NCI-H524 (cell line): ENCODE measurements around the gene CCDC54.

ENCODE experiments used
- DNase-seq, 2 experiments: peaks; one replicate each; lab custom pipeline; 2025; lab: John Stamatoyannopoulos, UW

Gene CCDC54

DNA sequence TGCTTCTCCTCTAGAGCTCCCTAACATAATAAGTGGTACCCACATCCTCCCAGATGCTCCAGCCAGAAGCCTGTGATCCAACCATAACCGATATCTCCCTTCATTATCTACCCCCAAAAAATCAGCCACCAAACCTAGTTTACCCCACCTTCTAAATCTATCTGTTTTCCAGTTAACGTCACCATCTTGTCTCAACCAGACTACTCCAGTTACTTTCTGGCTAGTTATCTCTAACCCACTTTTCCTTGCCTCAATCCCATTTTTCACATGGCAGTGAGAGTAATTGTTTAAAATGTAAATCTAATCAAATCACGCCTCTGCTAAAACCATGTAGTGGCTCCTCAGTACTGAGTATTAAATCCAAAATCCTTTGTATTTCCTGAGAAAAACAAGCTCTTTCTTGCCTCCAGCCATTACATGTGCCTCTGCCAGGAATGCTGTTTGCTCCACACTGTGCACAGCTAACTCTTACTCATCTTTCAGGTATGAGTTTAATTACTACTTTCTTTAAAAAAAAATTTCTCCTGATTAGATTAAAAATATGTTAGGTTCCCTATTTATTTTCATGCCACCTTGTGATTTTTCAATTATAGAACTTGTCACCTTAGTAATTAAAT lies 15.4 kb downstream of the CCDC54 start:
- no peak for DNase-seq

DNA sequence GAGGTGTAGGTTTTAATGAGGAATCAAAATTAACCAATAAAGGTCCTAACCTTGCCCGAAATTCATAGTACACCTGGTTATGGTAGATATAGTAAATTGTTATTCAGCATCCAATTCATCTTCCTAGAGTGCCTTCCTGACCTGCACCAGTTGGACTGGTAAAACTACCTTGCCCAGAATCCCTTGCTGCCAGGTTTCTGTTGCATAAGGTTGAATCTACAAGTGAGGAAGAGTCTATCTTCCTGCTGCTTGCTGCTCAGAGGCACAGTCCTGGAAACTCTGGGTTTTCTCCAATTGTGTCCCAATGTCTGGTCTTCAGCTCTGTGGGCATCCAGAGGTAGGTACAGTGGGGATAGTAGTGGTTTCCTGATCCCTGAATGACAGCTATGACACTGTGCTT lies 17.3 kb downstream of the CCDC54 start:
- DNase-seq: no peak

DNA sequence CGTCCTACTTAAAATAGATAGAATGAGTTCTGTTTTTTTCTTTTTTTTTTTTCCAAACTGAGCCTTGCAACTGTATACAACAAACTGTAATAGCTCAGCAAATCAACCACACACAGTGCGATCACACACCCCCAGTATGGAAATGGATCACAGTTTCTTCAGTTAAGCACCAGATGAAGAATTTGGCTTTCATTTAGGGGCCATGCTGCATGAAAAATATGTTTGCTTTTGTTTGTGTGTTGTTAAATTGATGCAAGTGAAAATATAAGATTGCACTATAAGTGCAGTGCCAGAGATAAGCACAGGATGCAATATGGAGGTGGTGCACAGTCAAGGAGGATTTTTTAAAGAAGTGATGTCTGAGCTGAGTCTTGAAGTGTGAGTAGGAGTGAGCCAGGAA lies 17.8 kb downstream of the CCDC54 start:
- no peak for DNase-seq

DNA sequence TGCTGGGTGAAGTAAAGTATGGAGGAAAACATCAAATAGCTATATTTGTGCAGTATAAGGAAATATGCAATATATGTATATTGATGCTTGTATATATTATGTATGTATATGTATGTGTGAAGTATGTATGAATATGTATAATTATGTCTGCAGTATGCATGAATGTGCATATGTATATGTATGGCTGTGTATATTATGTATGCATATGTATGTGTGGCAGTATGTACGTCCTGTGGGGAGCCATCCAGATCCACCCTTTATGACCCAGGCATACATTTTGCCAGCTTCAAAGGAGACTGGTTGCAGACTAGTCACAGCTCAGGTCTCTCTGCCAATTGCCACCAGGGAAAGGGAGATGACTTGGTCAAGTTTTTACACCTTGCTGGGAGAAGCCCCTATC lies 24.1 kb downstream of the CCDC54 start:
- no peak for DNase-seq

DNA sequence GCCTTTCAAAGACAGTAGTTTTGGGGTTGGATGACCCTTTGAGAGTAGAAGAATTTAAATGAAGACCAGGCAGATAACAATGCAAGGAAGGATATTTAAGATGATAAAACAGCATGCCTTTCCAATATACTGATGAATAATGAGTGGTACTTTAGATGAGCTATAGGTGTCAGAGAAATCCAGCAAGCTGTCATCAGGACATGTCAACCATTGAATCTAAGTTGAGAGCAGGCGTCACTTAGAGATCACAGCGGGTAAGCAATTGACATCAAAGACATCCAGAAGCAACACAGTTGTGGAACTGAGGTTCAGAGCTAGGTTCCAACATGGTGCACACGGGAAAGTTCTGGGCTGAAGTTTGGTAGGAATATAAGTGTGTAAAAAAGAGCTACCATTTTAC lies 25.0 kb downstream of the CCDC54 start:
- DNase-seq: no peak

DNA sequence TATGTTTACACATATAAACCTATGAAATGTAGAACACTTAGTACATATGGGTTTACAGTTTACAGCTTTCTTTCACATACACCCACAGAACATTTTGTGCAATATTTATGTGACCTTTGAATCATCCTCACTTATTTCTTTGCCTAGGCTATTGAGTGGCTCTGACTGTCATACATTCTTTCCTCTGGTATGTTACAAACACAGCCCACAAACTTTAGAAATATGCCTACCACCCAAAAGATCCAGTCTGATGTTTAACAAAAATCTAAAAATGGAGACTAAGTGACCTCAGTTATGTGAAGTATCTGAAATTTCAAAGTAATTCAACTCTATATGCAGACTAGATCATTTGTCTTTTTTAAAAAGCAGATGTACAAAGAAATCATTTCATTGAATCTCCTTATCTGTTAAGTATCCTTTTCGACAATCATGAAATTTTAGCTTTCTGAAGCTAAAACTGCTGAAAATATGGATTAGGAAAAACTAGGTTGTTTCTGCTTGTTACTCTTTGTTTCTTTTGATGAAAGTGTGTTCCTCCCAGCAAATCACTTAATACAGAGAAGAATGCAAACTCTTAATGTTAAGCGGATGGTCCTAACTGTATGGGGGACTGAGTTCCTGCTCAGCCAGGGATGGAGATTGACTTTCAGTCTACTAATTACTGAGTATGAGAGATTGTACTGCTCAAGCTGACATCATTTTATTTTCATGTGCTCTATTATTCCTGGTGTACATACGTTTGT lies 27.7 kb downstream of the CCDC54 start:
- DNase-seq: no peak

DNA sequence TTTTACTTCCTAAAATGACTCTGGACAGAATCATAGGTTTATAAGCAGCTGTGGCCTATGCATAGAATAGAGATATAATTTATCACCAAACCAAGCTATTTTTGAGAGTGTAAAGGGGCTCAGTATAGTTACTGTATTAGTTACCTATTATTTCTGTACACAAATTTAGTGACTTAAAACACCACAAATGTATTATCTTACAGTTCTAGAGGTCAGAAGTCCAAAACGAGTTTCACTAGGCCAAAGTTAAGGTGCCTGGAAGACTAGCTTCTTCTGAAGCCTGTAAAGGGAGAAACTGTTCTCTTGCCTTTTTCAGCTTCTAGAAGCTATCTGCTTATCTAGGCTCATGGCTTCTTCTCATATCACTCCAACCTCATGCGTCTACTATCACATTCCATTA lies 30.1 kb downstream of the CCDC54 start:
- DNase-seq: no peak

DNA sequence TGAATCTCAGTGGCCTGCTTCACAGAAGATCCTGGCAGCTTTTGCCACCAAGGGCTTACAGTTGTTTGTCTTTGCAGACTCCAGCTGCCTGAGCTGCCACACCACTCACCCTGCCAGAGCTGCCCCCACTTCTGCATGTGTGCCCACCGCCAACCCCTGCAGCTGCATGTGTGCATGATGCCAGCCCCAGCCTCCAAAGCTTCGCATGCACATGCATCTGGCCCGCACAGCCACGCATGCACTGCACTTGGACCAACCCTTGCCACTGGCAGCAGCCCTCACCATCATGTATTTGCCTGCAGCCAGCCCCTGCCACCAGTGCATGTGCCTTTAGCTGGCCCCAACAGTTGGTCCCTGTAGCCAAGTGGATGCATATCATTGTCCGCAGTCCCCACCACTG lies 31.3 kb downstream of the CCDC54 start:
- no peak for DNase-seq

DNA sequence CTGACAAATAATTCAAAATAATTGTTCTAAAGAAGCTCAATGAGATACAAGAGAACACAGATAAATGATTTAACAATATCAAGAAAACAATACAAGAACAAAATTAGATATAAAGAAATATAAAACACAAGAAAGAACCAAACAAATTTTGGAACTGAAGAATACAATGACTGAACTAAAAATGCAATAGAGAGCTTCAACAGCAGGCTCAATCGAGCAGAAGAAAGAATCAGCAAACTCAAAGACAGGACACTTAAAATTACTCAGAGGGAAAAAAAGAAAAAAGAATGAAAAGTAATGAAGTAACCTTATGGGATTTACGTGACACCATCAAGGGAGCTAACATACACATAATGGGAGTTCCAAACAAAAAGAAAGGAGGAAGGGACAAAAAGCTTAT lies 32.1 kb downstream of the CCDC54 start:
- no peak for DNase-seq

DNA sequence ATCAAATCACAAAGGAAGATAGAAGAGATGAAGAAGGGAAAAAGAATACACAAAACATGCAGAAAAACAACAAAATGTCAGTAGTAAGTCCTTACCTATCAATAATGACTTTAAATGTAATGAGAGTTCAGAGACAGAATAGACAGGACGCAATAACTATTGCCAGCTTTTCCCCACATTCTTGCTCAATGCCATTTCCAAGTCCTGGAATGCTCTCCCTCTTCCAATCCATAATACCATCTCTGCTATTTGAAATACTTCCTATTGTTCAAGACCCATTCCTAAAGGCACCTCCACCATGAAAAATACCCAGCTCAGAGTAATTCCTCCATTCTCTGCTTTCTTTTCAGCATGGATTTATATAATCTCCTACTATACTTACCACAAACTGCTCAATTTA lies 33.4 kb downstream of the CCDC54 start:
- DNase-seq: no peak

DNA sequence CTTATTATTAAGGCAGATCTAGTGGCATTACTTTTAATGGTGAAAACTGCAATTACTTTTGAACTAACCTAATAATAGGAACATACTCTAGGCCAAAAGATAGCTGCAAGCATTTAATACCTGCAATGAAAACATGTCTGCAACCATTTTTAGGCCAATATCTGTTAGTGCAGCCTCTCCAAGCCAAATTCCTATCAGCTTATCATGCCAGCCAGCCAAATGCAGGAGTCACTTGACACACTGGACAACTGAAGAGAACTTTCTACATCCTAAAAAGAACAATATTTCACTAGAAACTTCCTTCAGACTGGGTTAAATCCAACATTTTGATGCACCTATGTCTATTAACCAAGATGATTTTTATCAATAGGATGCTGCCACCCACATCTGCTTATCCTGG lies 33.8 kb downstream of the CCDC54 start:
- DNase-seq: no peak

DNA sequence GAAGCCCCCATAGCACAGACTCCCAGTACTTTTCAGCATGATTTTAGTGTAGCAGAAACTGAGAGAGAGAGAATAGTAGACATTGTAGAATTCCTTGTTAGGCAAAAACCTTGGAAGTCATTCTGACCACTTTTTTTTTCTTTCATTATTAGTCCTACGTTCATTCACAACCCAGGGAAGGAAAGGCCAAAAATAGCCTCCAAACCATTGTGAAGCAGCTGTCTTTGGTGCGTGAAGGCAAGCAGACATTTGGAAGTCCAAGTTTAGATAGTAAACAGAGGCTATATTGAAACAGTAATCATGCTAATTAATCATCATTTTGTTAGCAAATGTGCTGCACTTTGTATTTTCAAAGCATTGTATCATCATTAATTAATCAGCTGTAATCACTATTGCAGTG lies 34.5 kb downstream of the CCDC54 start:
- no peak for DNase-seq

DNA sequence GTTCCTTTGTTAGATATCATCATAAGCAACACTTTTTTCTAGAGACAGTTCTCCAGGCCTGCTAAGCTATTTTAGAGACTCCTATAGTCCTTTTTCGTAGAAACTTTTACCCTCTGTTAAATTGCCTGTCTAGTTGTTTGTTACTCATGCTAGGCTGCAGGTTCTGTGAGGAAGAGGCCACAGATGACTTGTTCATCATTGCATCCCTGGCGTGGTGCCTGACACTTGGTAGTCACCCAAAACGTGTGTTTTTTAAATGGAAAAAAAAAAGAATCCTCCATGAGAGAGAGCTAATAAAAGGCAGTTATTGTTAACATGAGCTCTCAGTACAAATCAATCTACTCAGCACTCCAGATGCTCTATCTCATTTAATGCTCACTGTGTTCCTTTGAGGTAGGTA lies 35.1 kb downstream of the CCDC54 start:
- DNase-seq: no peak

DNA sequence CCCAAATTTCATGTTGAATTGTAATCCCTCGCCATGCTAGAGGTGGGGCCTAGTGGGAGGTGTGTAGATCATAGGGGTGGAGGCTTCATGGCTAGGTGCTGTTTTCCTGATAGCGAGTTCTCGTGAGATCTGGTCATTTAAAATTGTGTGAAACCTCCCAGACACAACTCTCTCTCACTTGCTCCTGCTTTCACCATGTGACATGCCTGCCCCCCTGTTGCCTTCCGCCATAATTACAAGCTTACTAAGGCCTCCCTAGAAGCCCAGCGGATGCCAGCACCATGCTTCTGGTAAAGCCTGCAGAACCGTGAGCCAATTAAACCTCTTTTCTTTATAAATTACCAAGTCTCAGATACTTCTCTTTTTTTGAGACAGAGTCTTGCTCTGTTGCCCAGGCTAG lies 36.0 kb downstream of the CCDC54 start:
- DNase-seq: no peak

DNA sequence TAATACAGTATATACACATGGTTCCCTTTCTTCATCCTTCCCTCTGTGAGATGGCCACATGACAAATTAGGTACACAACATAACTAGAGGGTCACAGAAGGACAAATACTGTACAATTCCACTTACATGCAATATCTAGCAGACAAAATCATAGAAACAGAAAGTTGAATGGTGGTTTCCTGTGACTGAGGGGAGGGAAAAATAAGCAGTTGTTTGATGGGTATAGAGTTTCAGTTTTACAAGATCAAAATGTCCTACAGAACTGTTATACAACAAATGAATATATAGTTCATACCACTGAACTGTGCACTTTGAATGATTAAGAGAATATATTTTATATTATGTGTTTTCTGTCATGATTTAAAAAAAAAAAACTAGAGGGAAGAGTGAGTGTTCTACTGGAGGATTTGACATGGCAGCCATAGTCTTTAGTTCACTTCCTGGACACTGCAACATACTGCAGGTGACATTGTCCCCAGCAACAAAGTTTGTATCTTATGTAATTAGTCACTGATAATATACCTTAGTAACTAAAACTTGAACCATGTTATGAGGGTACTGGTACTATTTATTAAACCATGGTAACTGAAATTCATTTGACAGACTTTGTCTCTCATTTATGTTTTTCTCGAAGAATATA lies 37.2 kb downstream of the CCDC54 start:
- DNase-seq: no peak

DNA sequence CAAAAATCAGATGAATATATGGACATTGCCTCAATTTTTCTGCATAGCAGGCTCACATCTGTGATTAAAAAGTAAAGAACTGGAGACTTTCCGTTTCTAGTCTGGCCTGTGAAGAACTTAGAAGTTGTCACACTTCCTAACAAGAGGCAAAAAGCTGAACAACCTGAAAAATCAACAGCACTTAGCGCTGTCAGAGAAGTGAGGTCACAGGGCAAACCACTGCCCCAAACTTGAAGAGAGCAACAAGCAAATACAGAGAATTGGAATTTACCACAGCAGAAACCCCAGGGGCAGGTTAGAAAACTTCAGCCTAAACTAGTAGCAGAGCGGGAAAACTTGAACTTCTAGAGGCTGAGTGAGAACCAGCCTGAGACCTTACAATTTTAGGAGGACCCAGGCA lies 38.9 kb downstream of the CCDC54 start:
- DNase-seq: no peak

DNA sequence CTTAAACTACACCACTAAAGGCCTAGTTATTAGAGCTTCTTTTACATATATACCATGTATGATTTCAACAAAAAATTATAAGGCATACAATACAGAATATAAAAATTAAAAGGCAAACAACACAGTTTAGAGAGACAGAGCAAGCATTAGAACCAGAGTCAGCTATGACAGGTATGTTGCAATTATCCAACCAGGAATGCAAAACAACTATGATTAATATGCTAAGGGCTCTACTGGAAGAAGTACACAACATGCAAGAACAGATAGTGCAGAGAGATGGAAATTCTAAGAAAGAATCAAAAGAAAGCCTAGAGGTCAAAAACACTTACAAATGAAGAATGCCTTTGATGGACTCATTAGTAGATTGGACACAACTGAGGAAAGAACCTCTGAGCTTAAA lies 39.6 kb downstream of the CCDC54 start:
- DNase-seq: no peak

DNA sequence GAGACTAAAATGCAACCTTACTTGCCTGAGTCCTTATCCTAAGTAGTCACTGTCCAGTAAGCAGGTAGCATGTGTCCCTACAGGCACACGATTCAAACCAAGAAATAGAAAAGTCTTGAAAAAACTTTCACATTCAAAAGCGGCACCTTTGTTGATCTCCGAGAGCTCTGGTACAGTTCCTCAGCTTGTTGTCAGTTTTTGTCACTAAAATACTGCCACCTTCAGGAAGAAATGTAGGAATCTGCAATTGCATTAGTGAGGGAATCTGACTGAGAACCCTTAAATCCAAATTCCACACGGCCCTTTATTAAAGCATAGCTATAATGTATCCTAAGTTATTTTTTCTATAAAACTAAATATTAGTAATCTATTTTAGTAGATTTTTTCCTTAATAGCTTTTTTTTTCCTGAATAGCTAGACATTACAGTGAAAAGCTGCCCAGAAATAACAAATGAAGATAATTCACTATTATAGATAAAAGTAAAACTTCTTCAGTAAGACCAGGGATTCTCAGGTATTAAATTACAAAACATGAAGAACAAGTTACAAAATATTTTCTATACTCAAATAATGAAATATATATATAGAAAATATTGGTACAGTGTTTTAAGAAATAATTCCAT lies 44.0 kb downstream of the CCDC54 start:
- peak; percentile 22 to 66 for DNase-seq

DNA sequence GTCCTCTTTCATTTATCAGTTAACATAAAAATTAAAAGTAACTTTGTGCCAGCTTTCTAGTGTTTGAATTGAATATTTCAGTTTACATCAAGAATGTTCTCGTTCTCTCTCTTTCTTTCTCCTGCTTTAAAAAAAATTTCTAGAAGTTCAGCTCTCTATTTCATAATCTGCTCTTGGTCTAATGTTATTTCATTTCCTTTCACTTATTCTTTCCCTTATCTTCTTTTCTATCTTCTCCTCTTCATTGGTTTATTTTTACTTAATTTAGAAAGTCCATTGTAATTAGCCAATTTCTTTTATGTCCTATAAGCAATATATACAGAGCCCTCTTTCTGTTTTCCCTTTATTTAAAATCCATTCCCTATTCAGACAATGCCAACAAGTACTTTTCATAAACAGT lies 44.6 kb downstream of the CCDC54 start:
- DNase-seq: no peak

DNA sequence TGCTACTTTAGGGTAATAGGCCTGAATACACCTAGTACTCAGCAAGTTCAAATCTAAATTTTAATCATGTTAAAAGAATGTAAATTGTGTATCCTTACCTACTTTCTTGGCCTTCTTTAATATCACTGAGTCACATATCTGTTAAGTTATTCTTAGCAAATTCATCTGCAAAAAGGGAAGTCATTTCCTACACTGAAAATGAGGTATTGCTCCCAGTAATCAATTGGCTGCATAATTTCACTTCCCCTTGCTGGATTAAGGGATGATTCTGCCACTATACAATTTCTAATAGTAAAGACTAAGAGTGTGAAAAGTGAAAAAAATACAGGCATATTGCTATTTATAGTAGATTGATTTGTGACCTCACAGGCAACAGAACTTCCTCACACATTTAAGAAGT lies 47.8 kb downstream of the CCDC54 start:
- DNase-seq: no peak

DNA sequence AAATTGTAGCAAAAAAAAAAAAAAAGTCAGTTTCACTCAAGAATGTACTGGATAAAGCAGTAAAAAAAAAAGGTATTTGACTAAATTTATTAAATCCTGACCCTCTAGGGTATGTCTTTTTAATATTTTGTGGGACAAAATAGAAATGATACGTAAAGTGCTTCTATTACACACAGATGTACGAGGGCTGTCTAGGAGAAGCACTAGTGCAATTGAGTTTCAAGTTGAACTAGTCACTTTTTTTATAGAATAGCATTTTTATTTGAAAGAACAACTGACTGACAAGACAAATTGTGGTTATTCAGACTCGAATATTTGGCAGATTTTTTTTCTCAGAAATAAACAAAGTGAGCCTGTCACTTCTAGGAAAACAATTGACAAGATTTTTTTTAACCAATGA lies 49.0 kb downstream of the CCDC54 start:
- no peak for DNase-seq
